ENCODE measurements around the gene PELO. TPM values are rescaled to one million over a fixed set of nuclear protein-coding genes. Genes with fewer than 3 reads are reported as not detected.
A peak's percentile ranks its signal among the peaks of the same experiment; 100 is the strongest.

PELO gene
- total RNA-seq, 2 donors from 2014 or later: 8.5 to 11.8 TPM

- peak overlapping the region; percentile 85 to 94 for H3K27ac ChIP-seq
- no peak for DNase-seq (ENCODE audit: low spot score)
- peaks cover 0 to 18% of the 10 kb centered on the region in 2 donors for H3K4me1 ChIP-seq
- no peaks in the 10 kb centered on the region for H3K9me3 ChIP-seq
- no peaks in the 10 kb centered on the region for H3K36me3 ChIP-seq
- no peak for TF ChIP-seq CTCF (IDR thresholded peaks at IDR 0.05)
- no peaks in the 10 kb centered on the region for H3K27me3 ChIP-seq
- peak overlapping the region; percentile 62 to 74 for H3K4me3 ChIP-seq
These were observed 1.7 kb downstream of the PELO start for GRCh38 chr5:52789378-52789777.

GRCh38 chr5:52789851-52790250 lies 2.1 kb downstream of the PELO start:
- Histone ChIP-seq H3K9me3 (no peaks in the 10 kb centered on the region), H3K27ac (peak overlapping the region; percentile 85 to 94), H3K27me3 (no peaks in the 10 kb centered on the region), H3K4me1 (peaks cover 0 to 18% of the 10 kb centered on the region in 2 donors), H3K36me3 (no peaks in the 10 kb centered on the region), H3K4me3 (peak overlapping the region; percentile 62 to 74)
- TF ChIP-seq CTCF (IDR thresholded peaks at IDR 0.05): no peak
- no peak for DNase-seq (ENCODE audit: low spot score)

- Histone ChIP-seq H3K27ac (peak overlapping the region in 1 of 2 donors; percentile 94), H3K27me3 (no peaks in the 10 kb centered on the region), H3K36me3 (no peaks in the 10 kb centered on the region), H3K4me3 (no peak overlapping the region), H3K4me1 (peaks cover 0 to 18% of the 10 kb centered on the region in 2 donors), H3K9me3 (no peaks in the 10 kb centered on the region)
- DNase-seq (ENCODE audit: low spot score): no peak
- TF ChIP-seq CTCF (IDR thresholded peaks at IDR 0.05): no peak
These were observed 3.6 kb downstream of the PELO start for GRCh38 chr5:52791366-52791765.

GRCh38 chr5:52794519-52794918 lies 6.8 kb downstream of the PELO start:
- no peak for TF ChIP-seq CTCF (IDR thresholded peaks at IDR 0.05)
- peaks cover 0 to 27% of the 10 kb centered on the region in 2 donors for H3K4me1 ChIP-seq
- no peak overlapping the region for H3K27ac ChIP-seq
- H3K36me3 ChIP-seq: no peaks in the 10 kb centered on the region
- H3K27me3 ChIP-seq: no peaks in the 10 kb centered on the region
- H3K4me3 ChIP-seq: no peak overlapping the region
- no peaks in the 10 kb centered on the region for H3K9me3 ChIP-seq
- no peak for DNase-seq (ENCODE audit: low spot score)

GRCh38 chr5:52796031-52796430 lies 8.3 kb downstream of the PELO start:
- Histone ChIP-seq H3K36me3 (no peaks in the 10 kb centered on the region), H3K4me3 (no peak overlapping the region), H3K27me3 (no peaks in the 10 kb centered on the region), H3K4me1 (peaks cover 0 to 33% of the 10 kb centered on the region in 2 donors), H3K27ac (no peak overlapping the region), H3K9me3 (no peaks in the 10 kb centered on the region)
- no peak for DNase-seq (ENCODE audit: low spot score)
- TF ChIP-seq CTCF (IDR thresholded peaks at IDR 0.05): no peak

- no peaks in the 10 kb centered on the region for H3K27me3 ChIP-seq
- TF ChIP-seq CTCF (IDR thresholded peaks at IDR 0.05): no peak
- DNase-seq (ENCODE audit: low spot score): no peak
- H3K36me3 ChIP-seq: peaks cover 3% of the 10 kb centered on the region
- H3K4me3 ChIP-seq: no peak overlapping the region
- no peaks in the 10 kb centered on the region for H3K9me3 ChIP-seq
- peaks cover 0 to 39% of the 10 kb centered on the region in 2 donors for H3K4me1 ChIP-seq
- no peak overlapping the region for H3K27ac ChIP-seq
These were observed 8.9 kb downstream of the PELO start for GRCh38 chr5:52796516-52797103.
